ENCODE results near the gene CCDC57. TPM values are rescaled to one million over a fixed set of nuclear protein-coding genes. Genes with fewer than 3 reads are reported as not detected.

The CCDC57 gene
- total RNA-seq, 2 donors from 2014 or later = 29.6 to 53.4 TPM

- intact Hi-C loops (cut with DNase I, micrococcal nuclease) = no loop called here
- no peak for DNase-seq
- no peak for ATAC-seq
Observed at GRCh38 chr17:82247856-82248671, 35.4 kb upstream of the CCDC57 start.

DNA sequence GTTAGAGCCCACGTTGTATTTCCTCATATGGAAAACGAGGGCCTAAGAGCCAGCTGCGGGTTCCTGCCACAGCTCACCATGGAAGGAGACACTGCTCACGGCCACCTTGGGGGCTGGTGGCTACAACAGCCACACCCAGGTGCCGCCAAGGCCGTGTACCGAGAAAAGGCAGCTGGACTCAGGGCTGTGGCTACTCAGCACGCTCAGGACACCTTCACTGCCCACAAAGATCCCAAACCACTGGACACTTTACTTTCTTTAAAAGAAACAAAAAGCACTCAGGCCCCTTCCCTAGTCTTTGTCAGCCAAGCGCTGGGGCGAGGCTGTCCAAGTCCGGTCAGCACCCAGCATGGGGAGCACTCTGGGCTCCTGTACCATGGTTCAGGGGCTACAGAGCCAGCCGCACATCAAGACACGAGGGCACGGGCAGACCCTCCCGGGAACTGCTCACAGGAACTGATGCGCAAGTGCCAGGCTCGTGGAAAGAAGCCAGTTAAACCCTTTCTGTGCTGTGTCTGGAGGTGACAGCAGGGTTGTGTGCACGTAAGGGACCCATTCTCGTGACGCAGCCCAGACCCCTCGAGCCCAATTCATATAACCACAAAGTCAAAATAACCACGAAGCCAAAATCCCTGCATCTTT lies 34.7 kb upstream of the CCDC57 start:
- ATAC-seq = peak; percentile 6
- no peak for DNase-seq
- intact Hi-C loops (cut with DNase I, micrococcal nuclease) = no loop called here

DNA sequence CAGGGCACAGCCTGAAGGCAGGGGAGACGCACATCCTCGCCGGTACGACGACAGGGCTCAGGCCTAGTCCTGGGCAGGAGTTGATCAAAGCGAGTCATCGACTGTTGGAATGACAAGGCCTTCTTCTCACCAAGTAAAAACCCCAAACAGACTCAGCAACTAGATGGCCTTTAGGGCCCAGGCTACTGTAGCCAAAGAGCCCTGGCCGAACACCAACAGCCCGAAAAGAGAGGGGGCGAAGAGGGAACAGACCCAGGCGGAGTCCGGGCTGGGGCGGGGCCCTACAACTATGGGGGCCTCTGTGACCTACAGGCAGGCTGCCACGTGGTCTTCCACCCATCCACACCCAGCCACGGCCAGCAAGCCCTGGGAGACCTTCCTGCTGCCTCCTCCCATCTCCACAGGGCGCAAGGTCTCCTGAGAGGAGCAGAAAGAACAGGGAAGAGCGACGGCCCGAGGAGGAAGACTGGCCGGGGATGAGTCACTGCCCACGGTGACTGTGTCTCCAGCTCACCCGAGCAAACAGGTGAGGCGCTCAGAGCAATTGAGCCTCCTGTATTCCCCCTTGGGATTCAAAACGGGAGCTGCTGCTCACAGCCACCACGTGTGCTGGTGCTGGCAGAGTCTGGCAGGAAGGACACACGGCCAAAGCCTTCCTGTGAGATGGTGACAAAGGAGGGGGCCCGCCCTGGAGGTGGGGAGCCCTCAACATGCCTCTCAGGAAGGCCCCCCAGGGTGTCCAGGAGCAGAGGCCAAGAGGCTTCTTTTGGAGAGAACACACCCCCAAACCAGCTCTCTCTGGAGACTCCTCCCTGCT lies 33.9 kb upstream of the CCDC57 start:
- DNase-seq = no peak
- intact Hi-C loops (cut with DNase I, micrococcal nuclease) = no loop called here
- ATAC-seq = peak; percentile 47

GRCh38 chr17:82246040-82246364 lies 33.4 kb upstream of the CCDC57 start:
- no peak for ATAC-seq
- intact Hi-C loops (cut with DNase I, micrococcal nuclease) = no loop called here
- DNase-seq = no peak

DNA sequence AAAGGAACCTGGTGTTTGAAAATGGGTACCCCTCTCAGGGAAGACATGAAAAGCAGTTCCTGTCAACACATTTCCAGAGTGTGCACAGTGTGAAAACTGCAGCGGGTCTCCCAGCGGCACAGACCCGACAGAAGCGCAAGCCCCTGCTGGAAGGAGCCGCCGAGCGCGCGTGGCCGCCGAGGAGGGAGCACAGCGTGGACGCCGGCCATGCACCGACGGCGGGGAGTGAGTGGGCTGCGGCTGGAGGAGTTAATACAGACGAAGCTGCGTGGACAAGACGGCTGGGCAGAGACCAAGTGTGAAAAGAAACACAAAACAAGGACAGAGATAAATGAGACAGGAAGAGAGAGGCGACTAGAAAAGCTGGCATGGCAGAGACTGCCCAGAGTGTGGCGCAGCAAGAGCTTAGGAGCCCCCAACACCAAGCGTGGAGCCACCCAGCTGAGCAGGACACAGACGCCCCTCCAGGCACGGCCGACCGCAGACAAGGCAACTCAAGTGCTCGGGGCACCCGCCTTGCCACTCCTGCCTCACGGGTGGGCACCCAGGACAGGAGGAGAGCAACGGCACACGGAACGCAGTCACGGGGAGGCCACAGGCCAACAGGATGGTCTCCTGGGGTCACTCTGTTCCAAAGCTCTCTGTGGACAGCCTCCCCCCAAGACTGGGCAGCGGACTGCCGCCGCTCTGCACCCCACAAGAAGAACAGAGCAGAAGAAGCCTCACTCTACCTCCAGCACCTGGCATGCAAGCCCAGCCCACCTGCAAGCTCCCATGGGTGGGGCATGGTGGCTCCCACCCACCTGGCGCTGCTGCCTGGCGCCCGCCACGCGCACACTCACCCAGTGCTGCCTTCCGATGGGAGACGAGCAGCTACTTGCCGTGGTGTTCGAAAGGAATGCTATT lies 32.7 kb upstream of the CCDC57 start:
- ATAC-seq (no peak), DNase-seq (no peak)
- intact Hi-C loops (cut with DNase I, micrococcal nuclease) = no loop called here

- DNase-seq (no peak), ATAC-seq (peak; percentile 32)
- intact Hi-C loops (cut with DNase I, micrococcal nuclease) = no loop called here
Observed at GRCh38 chr17:82244413-82245133, 31.9 kb upstream of the CCDC57 start.

DNA sequence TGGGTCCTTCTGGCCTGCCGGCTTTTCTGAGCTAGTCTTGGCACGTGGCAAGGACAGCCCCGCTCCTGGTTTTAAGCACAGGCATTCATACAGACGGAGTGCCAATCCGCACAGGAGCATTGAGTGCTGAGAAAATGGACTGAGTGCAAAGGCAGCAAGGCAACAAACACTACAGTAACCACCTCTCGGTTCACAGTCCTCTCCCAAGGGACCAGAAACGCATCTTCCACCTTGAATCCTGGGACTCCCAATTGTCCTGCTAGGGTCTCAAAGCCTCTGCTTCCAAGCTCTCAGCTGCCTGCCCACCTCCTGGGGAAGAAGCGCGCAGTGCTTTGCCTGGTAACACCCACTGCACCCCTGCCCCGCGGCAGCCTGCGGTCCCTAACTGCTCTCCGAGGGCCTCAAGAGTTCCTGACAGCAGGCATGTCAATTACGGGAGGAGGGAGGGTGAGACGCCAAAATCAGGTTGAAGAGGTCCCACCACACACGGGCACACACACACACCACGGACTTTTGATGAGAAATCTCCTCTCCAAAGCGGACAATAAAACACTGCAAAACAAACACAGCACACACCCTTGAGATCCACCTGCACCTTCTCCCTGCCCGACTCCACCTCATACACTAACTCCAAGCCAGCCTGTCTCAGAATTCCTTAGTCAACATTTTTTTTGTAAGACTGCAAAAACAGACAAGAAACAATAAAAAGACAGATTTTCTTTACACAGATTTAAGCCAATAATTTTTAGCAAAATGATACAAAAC lies 31.2 kb upstream of the CCDC57 start:
- intact Hi-C loops (cut with DNase I, micrococcal nuclease) = no loop called here
- peak; percentile 32 for ATAC-seq
- no peak for DNase-seq

- intact Hi-C loops (cut with DNase I, micrococcal nuclease) = no loop called here
- DNase-seq (peak; percentile 66 to 69), ATAC-seq (no peak)
Observed at GRCh38 chr17:82242977-82243647, 30.5 kb upstream of the CCDC57 start.

GRCh38 chr17:82242698-82242976 lies 30.0 kb upstream of the CCDC57 start:
- DNase-seq = no peak
- ATAC-seq = no peak
- intact Hi-C loops (cut with DNase I, micrococcal nuclease) = no loop called here

GRCh38 chr17:82241926-82242697 lies 29.5 kb upstream of the CCDC57 start:
- DNase-seq = peak in 1 of 2 donors; percentile 26
- peak; percentile 9 for ATAC-seq
- intact Hi-C loops (cut with DNase I, micrococcal nuclease) = no loop called here

DNA sequence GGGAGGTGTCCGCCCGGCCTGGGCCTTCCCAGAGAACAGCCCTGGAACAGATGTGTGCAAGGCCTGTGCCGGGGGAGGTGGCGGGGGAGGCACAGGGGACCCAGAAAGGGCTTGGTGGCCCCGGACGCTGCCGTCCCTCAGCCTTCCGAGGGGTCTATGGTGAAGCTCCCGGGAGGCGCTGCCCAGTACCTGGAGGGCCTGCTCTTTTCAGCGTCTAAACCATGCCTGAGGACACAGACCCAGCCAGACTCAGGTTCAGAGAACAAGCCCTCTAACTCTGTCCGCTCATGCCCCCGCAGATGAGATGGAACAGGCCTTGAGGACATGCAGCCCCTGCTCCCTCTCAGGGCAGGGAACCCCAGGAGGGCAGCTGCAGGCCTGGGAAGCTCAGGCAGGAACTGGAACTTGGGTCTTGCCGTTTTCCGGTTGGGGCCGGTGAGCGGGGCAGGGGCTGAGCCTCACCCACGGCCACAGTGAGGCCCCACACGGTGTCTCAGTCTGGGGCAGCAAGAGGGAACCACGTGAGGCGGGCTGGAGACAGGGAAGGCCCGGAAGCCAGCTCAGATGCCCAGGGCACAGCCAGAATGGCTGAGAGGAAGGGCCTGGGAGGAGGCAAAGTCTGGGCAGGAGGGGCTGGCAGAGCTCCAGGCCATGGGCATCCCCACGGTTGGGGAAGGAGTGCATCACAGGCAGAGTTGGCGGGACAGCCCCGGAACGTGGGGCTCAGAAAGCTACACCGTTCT lies 28.7 kb upstream of the CCDC57 start:
- peak; percentile 27 for ATAC-seq
- DNase-seq = peak; percentile 70 to 80
- intact Hi-C loops (cut with DNase I, micrococcal nuclease) = no loop called here

DNA sequence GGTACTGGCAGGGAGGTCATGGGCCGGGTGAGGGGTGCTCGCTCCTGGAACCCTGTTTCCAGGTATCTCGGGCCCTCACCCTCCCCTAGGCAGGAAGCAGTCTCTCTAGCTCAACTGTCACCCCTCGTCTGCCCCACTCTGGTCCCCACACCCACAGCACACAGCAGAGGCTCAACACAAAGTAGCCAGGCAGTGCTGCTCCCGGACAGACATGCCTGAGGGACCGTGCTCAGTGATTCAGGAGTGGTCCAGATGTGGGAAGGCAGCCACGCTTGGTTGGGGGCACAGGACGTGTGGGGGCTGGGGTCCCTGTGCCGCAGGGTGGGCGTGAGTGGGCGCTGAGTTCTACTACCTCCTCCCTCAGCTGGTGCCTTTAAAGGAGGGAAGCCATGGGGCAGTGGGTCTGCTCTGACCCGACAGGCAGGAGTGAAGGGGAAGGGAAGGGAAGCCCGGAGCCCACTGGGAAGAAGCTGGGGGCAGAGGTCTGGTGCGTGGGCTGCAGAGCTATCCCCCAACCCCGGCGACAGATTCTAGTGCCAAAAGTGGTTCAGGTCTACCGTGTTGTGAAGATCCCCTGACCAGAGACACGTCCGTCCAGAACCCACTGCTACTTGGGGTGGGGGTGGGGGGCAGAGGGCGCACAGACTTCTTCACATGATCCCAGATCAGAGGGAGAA lies 28.0 kb upstream of the CCDC57 start:
- no peak for DNase-seq
- ATAC-seq = no peak
- intact Hi-C loops (cut with DNase I, micrococcal nuclease) = no loop called here

- ATAC-seq (no peak), DNase-seq (no peak)
- intact Hi-C loops (cut with DNase I, micrococcal nuclease) = loop anchor here (10.0 kb wide), 1 partner anchor 85 kb away; no protein-coding TSS in a partner anchor
Observed at GRCh38 chr17:82239926-82240505, 27.4 kb upstream of the CCDC57 start.

- DNase-seq (no peak), ATAC-seq (no peak)
- intact Hi-C loops (cut with DNase I, micrococcal nuclease) = loop anchor here (10.0 kb wide), 1 partner anchor 85 kb away; no protein-coding TSS in a partner anchor
Observed at GRCh38 chr17:82239401-82239925, 26.8 kb upstream of the CCDC57 start.

Data from left colon (tissue), 2 donors.